Astrocyte of the hippocampus (primary cell): ENCODE data around the gene AP3S1.
"Not testable (repeated sequence)": the region's sequence is repeated elsewhere in the genome, so short reads cannot be mapped to it uniquely, and the experiment has no call there.

Experiments
- DNase-seq: peaks from one replicate; pipeline ENCODE4 v3.0.0; 2011; ENCODE audit warnings: low read depth, low spot score

The AP3S1 gene

DNA sequence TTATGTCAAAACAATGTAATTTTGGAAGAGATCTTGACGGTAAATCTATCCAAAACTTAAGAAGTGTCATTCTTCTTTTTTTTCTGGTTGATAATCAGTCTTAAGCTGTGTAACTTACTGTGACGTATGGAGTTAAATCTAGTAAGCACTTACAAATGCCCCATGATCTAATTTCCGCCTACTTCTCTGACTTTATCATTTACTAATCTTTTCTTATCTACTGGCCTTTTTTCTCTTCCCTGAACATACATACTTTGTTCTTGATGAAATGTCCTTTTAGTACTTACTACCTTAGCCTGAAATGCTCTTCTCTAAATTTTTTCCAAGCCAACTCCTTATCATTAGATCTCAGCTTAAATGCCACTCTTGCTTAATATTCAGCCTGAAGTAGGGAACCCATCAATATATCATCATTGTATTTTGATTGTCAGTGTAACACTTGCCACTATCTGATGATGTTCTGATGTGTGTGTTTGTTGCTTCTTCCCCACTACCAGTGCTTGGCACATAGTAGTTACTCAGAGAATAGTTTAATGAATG lies 27.6 kb downstream of the AP3S1 start:
- no peak for DNase-seq

DNA sequence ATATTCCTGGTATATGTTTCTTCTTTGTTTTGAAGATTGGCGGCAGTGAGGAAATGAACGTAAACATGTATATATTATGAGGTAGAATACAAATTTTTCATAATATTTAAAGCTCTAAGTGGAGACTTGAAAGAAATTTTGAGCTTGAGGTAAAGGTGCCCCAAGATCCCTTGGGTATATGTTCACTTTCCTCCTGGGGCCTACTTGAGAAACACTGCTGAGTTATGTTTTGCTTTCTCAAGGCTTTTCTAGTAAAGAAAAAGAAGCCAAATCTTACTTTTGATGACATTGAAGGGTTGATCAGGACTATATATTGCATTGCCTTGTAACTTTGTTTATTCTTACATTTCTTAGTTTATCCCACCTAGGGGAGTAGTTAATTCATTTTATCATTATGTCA lies 30.7 kb downstream of the AP3S1 start:
- no peak for DNase-seq

- peak; percentile 50 for DNase-seq
Observed at GRCh38 chr5:115873392-115873791, 31.7 kb downstream of the AP3S1 start.

GRCh38 chr5:115875447-115875846 lies 33.7 kb downstream of the AP3S1 start:
- no peak for DNase-seq

DNA sequence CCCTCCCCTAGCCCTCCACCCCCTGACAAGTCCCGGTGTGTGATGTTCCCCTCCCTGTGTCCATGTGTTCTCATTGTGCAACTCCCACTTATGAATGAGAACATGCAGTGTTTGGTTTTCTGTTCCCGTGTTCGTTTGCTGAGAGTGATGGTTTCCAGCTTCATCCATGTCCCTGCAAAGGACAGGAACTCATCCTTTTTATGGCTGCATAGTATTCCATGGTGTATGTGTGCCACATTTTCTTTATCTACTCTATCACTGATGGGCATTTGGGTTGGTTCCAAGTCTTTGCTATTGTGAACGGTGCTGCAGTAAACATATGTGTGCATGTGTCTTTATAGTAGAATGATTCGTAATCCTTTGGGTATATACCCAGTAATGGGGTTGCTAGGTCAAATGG lies 35.6 kb downstream of the AP3S1 start:
- DNase-seq = not testable (repeated sequence)

GRCh38 chr5:115882434-115882833 lies 40.7 kb downstream of the AP3S1 start:
- DNase-seq = not testable (repeated sequence)

GRCh38 chr5:115884704-115885103 lies 43.0 kb downstream of the AP3S1 start:
- no peak for DNase-seq

DNA sequence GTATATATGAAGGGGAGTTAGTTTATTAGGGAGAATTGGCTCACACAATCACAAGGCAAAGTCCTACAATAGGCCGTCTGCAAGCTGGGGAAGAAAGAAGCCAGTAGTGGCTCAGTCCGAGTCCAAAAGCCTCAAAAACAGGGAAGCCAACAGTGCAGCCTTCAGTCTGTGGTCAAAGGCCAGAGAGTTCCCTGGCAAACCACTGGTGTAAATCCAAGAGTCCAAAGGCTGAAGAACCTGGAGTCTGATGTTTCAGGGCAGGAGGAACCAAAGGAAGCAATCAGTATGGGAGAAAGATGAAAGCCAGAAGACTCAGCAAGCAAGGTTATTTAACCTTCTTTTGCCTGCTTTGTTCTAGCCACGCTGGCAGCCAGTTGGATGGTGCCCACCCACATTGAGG lies 43.5 kb downstream of the AP3S1 start:
- not testable (repeated sequence) for DNase-seq

DNA sequence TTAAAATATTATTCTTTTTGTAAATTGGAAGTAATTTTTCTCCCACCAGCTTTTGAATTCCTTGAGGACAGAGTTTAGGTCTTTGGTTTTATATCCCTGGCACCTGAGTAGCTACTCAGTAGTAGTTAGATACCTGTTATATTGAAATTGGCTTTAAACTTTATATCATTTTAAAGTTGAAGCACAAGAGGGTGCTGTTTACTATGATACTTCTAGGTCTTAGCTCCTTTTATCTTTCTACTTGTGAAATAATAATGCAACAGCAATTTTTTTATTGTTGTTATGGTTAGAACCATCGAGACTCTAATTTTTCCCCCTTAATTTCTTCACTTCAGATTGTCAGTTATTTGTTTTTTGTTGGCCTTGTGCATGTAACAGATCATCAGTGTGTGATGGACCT lies 46.3 kb downstream of the AP3S1 start:
- DNase-seq = peak; percentile 30

DNA sequence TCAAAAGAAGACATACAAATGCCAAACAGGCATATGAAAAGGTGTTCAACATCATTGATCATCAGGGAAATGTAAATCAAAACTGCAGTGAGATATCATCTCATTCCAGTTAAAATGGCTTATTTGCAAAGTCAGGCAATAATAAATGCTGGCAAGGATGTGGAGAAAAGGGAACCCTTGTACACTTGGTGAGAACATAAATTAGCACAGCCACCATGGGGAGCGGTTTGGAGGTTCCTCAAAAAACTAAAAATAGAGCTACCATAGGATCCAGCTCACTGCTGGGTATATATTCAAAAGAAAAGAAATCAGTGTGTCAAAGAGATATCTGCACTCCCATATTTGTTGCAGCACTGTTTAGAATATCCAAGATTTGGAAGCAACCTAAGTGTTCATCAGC lies 50.3 kb downstream of the AP3S1 start:
- no peak for DNase-seq

GRCh38 chr5:115894342-115894741 lies 52.6 kb downstream of the AP3S1 start:
- peak; percentile 14 for DNase-seq

GRCh38 chr5:115895821-115896220 lies 54.1 kb downstream of the AP3S1 start:
- DNase-seq = peak; percentile 16

- peak; percentile 5 for DNase-seq
Observed at GRCh38 chr5:115898656-115899055, 56.9 kb downstream of the AP3S1 start.

- DNase-seq = no peak
Observed at GRCh38 chr5:115907177-115907576, 65.4 kb downstream of the AP3S1 start.

GRCh38 chr5:115913623-115914400 lies 72.1 kb downstream of the AP3S1 start:
- DNase-seq = not testable (repeated sequence)

- no peak for DNase-seq
Observed at GRCh38 chr5:115920171-115920725, 78.5 kb downstream of the AP3S1 start.

DNA sequence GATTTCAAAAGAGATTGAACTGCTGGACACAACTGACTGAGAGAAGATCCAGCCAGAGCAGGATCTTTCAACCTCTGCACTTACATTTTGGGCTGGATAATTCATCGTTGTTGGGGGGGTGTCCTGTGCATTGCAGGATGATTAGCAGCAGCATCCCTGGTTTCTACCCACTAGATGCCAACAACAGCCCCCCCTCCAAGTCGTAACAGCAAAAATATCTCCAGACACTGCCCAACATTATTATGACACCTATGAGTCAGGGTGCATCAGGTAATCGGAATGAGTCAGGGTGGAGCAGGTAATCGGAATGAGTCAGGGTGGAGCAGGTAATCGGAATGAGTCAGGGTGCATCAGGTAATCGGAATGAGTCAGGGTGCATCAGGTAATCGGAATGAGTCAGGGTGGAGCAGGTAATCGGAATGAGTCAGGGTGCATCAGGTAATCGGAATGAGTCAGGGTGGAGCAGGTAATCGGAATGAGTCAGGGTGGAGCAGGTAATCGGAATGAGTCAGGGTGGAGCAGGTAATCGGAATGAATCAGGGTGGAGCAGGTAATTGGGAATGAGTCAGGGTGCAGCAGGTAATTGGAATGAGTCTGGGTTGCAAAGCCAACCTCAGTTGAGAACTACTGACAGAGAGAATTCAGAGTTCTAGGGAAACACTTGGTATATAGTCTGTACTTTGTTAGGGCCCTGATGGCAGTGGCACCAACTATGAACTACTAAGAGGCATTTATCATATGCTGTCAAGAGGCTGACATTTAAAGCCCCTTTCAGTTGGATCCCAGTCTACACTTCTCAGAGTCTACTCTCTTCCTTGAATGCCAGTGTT lies 87.1 kb downstream of the AP3S1 start:
- DNase-seq = not testable (repeated sequence)

GRCh38 chr5:115930171-115930570 lies 88.4 kb downstream of the AP3S1 start:
- not testable (repeated sequence) for DNase-seq

DNA sequence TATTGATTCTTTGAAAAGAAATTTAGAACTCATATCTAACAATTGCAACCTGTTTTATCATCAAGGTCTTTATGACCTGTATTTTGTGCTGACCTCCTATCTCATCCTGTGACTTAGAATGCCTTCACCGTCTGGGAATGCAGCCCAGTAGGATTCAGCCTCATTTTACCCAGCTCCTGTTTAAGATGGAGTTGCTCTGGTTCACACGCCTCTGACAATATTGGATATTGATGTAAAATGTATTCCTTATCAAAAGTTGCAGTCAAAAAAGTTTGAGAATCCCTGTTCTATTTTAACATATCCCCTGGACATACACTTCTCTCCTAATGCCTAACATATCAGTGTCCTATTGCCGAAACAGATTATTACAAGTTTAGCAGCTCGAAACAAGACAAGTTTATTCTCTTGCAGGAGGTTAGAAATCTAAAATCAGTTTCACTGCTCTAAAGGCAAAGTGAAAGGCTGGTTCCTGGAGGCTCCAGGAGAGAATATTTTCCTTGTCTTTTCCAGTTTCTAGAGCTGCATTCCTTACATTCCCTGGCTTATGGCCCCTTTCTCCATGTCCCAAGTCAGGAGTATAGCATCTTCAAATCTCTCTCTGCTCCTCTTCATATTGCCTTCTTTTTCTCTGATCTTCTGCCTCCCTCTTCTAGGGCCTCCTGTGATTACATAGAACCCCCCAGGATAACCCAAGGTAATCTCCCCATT lies 89.0 kb downstream of the AP3S1 start:
- peak; percentile 24 for DNase-seq

GRCh38 chr5:115932991-115933390 lies 91.3 kb downstream of the AP3S1 start:
- no peak for DNase-seq

DNA sequence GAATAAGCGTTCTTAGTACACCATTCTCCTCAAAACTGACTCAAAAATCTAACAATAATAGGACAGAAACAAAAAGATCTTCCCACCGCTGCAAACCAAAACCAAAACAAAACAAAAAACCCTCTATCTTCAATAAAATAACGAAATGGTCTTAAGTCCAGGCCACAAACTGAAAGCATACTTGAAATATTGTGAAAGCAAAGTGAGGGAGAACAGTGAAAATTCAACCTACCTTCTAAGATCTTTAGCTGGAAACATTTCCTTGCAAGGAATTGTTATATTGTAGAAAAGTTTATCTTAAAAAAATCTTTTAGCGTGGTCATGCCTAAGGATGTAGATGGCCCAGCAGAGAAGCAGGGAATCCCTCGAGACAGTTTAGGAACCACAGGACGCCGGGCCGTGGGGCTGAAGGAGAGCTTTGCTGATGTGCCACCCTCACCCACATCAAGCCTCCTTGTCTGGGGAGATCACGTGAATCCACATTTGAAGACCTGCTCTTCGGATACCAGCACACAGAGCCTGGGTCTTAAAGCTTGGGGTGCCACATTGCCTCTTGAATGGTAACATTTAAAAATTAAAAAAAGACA lies 92.7 kb downstream of the AP3S1 start:
- no peak for DNase-seq
